ENCODE measurements around the gene MED22.
"Not testable (repeated sequence)": the region's sequence is repeated elsewhere in the genome, so short reads cannot be mapped to it uniquely, and the experiment has no call there.

MED22 gene

DNA sequence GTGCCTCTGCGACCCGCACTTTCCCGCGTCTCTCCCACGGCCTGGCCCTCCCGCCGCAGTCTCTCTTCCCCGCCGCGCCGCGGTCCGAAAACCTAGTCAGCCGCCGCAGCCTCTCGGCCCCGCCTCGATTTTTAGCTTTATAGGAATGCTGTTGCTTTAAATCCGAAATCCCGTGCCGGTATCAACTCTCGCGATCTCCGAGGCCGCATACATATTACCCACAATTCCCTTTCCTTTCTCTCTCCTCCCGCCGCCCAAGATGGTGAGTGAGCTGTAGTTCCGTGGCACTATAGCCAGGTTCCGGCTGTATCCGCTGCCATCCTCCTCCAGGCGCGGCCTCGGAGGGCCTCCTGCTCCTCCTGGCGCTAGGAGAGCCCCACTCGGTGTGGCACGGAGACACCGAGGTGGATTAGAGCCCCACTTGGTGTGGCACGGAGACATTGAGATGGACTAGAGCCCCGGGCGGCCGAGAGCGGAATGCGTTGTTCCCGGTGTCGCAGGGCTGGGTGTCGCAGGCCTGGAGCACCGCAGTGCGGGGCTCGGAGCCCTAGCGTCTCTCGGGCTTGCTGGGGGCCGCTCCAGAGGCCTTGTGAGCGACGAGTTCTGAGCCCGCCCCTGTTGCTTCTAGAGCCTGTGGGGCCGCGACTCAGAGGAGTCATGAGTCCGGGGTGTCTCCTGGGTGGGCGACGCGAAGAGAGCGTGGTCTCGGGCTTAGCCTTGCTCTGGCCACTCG, at the start of gene MED22, which contains the start of gene RPL7A:
MED22 (minus strand) TSS at position 147 of the 733 bp plus-strand sequence. CDS start 1,469 bp downstream, outside the sequence.
RPL7A (plus strand) TSS at position 234 of the 733 bp plus-strand sequence; CDS start at position 260, 26 bp downstream.
- DNase-seq: peak; percentile 80 to 94

DNA sequence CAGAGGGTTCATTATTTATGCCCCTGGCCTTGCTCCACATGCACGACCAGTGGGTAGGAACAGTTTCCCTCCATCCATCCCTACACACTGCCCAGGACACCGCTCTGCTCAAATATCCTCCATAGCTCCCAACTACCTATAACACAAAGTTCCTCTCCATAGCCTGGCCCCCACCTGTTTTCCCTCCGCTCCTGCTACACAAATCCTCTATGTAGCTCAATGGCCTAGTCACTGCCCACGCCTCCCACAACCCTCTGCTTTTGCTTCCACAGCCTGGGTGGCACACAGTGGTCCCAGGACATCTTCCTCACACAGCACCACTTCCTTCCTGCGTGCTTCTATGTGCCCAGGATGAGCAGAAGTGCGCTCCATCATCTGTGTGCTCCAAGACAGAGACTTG, 49.4 kb upstream of the MED22 start:
- no peak for DNase-seq

DNA sequence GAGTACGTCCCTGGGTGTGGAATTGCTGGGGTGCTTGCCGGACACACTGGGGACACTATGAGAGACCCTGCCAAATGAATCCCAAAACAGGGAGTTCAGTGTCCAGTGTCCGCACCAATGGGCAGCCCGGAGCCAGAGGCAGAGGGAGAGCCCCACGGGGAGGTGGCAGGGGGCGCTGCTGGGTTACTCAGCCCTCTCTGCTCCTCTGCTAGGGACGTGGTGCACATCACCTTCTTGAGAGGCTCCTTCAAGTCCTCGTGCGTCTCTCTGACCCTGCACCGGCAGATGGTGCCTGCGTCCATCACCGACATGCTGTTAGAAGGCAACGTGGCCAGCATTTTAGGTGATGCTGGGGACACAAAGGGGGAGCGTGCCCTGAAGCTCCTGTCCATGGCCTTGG, 49.0 kb upstream of the MED22 start:
- no peak for DNase-seq

DNA sequence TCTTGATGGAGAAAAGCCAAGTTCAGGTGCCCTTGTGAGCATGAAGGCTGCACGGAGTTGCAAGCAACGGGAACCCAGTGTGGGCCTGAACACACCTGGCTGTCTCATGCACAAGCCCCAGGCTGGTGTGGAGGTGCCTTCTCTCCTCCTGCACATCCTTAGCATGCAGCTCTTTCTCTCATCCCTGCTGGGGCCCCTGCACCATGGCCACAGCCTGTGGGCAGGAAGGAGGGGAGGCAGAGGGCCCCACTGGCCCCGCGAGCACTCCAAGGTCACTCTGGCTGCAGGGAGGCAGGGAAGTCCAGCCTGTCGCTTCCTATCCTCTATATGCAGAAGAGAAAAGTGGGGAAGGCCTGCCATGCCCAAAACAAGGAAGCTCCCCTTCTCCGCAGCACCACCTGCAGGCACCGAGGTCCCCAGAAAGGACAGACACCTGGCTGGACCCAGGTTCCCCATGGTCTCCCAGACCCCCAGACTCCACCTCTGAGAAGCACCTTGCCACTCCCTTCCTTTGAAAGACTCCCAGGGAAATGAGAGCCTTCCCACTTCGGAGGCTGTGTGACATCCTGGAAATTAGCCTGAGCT, 46.8 kb upstream of the MED22 start:
- no peak for DNase-seq

DNA sequence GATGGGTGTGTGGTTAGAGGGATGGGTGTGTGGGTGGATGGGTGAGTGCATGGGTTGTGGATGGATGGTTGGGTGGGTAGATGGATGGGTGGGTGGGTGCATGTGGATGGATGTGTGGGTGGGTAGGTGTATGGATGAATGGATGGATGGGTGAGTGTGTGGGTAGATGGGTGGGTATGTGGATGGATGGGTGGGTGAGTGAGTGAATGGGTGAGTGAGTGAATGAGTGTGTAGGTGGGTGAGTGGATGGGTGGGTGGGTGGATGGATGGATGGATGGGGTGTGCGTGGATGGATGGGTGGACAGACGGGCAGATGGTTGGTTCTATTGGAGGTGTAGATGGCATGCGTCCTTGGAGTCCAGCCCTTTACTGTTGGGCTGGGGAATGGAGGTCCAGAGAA, 45.5 kb upstream of the MED22 start:
- DNase-seq: no peak

DNA sequence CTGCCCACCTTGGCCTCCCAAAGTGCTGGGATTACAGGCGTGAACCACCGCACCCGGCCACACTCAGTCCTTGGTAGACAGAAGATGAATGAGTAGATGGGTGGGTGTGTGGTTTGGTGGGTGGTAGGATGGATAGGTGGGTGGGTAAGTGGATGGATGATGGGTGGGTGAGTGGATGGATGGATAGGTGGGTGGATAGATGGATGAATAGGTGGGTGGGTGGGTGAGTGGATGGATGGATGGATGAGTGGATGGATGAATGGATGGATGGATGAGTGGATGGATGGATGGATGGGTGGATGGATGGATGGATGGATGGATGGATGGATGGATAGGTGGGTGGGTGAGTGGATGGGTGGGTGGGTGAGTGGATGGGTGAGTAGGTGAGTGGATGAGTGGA, 44.4 kb upstream of the MED22 start:
- not testable (repeated sequence) for DNase-seq

DNA sequence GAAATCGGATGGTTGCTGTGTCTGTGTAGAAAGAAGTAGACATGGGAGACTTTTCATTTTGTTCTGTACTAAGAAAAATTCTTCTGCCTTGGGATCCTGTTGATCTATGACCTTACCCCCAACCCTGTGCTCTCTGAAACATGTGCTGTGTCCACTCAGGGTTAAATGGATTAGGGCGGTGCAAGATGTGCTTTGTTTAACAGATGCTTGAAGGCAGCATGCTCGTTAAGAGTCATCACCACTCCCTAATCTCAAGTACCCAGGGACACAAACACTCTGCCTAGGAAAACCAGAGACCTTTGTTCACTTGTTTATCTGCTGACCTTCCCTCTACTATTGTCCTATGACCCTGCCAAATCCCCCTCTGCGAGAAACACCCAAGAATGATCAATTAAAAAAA, 43.5 kb upstream of the MED22 start:
- DNase-seq: not testable (repeated sequence)

DNA sequence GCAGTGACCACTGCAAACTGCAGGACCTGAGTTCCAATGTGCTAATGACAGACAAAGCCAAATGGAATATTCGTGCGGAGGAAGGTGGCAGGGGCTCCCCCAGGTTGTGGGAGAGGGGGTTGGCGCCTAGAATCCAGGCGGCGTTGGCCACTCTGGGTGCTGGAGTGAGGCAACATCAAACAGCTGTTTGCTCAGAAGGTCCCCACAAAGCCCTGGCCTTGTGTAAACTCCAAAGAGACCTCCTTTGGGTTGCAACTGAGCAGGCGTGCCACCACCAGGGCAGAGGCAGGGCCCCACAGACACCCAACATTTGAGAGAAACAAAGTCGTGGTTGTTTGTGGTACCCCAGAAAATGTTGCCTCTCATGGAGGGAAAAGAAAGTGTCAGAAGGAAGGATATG, 42.8 kb upstream of the MED22 start:
- no peak for DNase-seq

DNA sequence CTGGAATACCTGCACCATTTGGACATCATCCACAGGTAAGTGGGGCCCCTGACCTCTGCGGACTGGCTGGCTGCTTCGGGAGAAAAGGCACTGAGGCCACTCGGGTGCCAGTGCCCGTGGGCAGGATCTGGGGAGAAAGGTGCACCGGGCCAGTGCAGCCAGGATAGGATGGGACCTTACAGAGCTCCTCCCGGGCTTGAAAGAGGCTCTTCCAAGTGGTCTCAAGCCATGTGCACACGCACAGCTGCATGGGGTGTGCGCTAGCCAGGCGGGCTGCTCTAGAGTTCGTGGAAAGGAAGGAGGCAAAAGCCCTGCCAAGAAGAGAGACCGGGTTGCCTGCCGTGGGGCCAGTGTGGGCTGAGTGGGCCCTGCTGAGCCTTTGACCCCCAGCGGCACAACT, 41.6 kb upstream of the MED22 start:
- no peak for DNase-seq

DNA sequence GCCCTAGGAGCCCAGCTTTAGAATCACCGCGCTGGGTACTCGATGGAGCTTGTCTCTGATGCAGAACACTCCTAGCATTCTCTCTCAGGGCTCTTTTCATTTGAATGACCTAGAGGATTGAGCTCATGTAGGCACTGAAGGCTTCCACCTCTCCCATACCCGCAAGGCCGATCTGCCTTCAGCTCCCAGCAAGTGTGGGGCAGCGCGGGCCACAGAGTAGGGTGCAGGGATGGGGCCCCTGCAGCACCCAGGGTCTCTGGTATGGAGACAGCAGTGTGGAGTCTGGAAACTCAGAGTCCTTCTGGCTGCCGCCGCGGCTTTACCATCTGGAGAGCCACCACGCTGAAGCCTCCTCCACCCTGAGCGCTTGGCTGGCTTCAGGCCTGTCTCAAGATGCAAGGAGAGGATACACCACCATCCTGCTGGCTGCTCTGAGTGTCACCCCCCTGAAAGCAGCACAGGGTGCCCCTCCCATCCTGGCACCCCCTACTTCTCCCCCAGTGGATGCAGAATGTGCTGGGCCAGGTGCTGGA, 41.2 kb upstream of the MED22 start:
- DNase-seq: no peak

DNA sequence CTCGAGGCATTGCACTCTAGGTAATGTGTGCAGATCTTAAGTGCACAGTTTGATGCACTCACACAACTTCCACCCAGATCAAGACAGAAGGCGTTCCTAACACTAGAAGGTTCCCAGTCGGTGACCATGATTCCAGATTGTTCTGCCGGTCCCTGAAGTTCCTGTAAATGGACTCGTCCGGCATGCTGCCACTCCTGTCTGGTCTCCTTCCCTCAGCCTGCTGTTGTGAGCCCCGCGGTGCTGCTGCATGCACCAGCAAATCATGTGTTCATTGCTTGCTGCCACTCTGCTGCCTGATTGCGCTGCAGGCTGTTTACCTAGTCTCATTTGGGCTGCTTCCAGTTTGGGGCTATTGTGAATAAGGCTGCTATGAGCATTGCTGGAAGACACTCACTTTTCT, 39.7 kb upstream of the MED22 start:
- DNase-seq: no peak

DNA sequence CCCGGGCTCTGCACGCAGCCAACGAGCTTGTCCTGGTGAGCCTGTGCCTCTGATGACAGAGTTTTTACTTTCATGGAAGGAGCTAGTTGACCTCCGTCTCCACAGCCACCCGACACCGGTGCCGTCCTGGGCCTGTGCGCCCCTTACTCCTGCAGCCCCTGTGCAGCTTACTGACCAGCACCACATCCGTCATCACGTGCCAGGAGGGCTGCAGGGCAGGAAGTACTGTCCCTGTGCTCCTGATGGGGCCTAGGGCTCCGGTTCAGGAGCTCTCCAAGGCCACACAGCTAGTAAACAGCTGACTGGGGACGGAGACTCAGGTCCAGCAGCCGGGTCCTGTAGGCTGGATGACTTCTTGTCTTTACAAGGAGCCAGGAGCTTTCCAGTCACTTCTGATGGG, 38.4 kb upstream of the MED22 start:
- DNase-seq: no peak

DNA sequence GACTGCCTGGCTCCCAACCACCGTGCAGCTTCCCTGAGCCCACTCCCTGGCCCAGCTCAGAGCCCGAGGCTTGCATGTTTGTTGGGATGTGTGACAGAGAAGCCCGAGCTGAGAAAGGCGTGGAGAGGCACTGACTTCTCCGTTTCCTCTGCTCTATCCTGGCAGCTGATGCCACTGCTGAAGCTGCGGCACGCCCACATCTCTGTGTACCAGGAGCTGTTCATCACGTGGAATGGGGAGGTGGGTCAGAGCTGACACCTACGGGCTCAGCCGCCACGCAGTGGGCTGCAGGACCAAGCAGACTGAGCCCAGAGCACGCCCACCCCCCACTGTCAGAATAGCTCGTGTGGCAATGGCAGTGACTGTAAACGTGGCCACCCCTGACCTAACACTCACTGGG, 37.5 kb upstream of the MED22 start:
- no peak for DNase-seq

DNA sequence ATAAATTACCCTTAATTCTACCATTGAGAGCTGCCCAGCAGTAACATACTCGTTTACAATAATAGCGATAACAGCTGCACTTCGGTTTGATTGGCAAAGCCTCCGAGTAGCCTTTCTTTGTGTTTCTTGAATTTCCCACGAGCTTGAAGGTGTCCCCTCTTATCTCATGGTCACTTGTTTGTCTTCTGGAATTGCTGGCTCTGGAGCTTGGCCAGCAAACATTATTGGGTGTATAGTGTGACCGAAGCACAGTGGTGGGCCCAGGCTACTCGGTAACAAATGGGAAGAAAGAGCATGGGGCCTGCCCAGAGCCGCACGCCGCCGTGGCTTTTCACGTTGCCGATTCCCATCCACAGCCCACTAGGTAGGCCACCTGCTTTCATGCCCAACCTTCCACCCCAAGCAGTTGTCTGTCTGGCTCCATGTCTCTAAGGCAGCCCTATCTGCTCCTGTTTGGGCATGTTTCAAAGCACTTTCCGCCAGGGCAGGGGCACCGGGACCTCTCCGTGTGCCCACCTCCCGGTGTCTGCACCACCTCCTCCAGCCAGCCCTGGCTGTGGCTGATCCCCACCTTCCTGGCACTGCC, 36.9 kb upstream of the MED22 start:
- no peak for DNase-seq

DNA sequence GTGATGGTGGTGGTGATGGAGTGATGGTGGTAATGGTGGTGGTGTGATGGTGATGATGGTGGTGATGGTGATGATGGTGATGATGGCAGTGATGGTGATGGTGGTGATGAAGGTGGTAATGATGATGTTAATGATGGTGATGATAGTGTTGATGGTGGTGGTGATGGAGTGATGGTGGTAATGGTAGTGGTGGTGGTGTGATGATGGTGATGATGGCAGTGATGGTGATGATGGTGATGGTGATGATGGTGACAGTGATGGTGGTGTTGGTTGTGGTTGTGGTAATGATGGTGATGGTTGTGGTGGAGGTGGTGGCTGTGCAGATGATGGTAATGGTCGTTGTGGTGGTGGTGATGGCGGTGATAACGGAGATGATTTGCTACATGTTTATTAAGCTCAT, 35.5 kb upstream of the MED22 start:
- no peak for DNase-seq

DNA sequence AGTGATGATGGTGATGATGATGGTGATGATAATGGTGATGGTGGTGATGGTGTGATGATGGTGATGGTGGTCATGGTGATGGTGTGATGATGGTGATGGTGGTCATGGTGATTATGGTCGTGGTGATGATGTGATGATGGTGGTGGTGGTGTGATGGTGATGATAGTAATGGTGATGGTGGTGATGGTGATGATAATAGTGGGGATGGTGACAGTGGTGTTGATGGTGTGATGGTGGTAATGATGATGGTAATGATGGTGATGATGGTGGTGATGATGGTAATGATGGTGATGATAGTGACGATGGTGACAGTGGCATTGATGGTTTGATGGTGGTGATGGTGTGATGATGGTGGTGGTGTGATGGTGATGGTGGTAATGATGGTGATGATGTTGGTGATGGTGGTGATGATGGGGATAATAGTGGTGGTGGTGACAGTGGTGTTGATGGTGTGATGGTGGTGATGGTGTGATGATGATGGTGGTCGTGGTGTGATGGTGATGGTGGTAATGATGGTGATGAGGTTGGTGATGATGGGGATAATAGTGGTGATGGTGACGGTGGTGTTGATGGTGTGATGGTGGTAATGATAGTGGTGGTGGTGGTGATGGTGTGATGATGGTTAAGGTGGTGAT, 34.7 kb upstream of the MED22 start:
- DNase-seq: no peak

DNA sequence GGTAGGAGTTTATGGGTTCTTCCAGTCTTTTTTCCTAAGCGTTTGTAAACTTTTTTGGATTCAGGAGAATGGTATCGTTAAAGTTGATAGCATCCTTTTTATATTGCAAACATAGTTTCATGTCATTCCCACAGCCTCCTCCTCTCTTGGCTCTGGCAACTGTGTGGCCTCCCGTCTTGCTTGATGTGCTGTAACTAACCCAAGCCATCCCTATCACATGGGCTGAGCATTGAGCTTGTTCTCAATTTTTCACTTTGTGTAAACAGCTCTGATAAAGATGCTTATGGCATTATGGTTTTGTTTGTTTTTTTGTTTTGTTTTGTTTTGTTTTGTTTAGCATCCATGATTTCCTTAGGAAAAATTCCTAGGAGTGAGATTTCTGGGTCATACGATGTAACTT, 32.8 kb upstream of the MED22 start:
- DNase-seq: no peak

DNA sequence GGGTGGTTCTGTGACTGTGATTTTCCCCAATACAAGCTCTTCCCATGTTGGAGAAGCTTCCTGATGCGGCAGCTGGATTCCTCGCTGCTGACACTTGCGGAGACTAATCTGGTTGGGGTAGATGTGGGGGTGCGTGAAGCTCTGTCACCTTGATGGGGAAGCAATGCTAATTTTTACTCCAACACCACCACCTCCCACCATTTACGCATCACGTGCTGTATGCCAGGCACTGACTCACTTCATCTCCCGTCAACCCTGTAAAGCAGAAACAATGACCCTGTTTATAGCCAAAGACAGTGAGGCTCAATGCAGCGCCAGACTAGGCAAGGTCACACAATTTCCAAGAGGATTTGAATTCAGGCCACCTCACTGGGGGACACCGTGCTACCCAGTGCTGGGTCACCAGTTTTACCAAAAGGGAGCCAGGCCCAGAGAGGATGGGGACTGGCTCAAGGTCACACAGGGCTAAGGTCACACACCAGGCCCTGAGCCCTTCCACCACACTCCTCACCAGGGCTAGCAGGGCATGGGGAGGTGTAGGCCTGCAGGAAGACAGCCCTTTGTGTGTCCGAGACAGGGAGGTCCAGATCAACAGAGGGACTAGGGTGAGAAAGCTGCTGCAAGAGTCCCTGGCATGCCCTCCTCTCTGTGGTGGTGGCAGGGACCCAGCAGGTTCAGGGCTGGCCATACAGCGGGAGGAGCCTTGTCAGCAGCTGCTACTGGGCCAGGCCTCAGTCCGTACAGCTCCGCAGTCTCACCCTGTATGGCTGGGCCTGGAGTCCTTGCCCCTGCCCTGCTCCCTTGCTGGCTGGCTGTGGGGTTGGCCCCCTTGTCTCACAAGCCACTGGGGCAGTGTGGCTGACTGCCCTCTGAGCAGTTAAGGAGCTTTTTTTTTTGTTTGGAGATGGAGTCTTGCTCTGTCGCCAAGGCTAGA, 31.5 kb upstream of the MED22 start:
- DNase-seq: no peak

DNA sequence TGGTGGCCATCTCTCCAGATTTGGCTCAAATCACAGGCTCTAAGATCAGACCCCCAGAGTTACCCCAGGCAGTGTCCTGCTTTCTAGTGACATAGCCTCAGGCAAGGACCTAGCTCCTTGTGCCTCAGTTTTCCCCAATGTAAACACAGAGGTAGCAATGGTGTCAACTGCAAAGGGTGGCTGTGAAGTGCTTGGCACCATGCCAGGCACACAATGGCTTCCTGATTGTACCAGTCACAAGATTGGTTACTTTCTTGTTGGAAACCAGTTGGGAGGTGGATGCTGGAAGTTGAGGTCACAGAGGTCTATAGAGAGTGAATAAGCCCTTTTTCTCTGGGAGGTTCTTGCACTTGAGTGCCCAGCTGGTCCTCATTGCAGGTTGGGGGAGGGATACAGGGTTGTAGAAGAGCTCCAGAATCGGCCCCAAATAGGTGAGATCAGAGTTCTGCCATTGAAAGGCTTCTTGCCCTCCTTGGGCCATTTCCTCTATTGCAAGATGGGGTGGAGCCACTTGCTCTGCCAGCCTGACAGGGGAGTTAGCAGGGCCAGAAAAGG, 30.6 kb upstream of the MED22 start:
- no peak for DNase-seq

DNA sequence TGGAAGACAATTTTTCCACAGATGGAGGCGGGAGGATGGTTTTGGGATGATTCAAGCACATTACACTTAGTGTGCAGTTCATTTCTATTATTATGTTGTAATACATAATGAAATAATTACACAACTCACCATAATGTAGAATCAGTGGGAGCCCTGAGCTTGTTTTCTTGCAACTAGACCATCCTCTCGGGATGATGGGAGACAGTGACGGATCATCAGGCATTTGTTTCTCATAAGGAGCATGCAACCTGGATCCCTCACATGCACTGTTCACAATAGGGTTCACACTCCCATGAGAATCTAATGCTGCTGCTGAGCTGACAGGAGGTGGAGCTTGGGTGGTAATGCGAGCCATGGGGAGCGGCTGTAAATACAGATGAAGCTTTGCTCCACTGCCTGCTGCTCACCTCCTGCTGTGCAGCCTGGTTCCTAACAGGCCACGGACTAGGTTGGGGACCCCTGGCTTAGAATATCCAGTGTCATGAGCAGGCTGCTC, 29.8 kb upstream of the MED22 start:
- DNase-seq: no peak

DNA sequence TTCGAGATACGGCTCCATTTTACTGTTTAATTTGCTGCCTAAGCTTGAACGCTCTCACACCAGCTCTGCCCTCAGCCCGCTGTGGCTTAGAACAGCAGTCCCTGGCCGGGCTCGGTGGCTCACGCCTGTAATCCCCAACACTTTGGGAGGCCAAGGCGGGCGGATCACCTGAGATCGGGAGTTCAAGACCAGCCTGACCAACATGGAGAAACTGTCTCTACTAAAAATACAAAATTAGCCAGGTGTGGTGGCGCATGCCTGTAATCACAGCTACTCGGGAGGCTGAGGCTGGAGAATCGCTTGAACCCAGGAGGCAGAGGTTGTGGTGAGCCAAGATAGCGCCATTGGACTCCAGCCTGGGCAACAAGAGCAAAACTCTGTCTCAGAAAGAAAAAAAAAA, 29.3 kb upstream of the MED22 start:
- DNase-seq: not testable (repeated sequence)

Measured in bone marrow (tissue), 2 donors.